HEK293 (cell line): ENCODE results near the gene CFAP99.

Source experiments
- IKZF3 ChIP-seq: fragments of 450-650 bp; IDR thresholded peaks from 2 replicates; pipeline ENCODE4 v1.5.0; 2018; ENCODE audit warnings: missing biosample characterization, mild to moderate bottlenecking, missing genetic modification characterization, moderate library complexity
- KLF9 ChIP-seq: fragments of 450-650 bp; formaldehyde crosslinking; IDR thresholded peaks from 2 replicates; pipeline ENCODE4 v1.5.1; 2016; ENCODE audit warnings: missing biosample characterization, missing genetic modification characterization, low read depth
- RBAK ChIP-seq: fragments of 450-650 bp; formaldehyde crosslinking; IDR thresholded peaks from 2 replicates; pipeline ENCODE4 v1.5.1; 2016; ENCODE audit warnings: missing biosample characterization, missing genetic modification characterization
- SP2 ChIP-seq: fragments of 450-650 bp; formaldehyde crosslinking; IDR thresholded peaks from 2 replicates; pipeline ENCODE4 v1.5.1; 2016; ENCODE audit warnings: missing biosample characterization, missing genetic modification characterization
- SP3 ChIP-seq: fragments of 450-650 bp; formaldehyde crosslinking; IDR thresholded peaks from 2 replicates; pipeline ENCODE4 v1.5.1; 2016; ENCODE audit warnings: missing biosample characterization, missing genetic modification characterization
- ZBTB8A ChIP-seq: fragments of 450-650 bp; formaldehyde crosslinking; IDR thresholded peaks from 2 replicates; pipeline ENCODE4 v1.5.1; 2016; ENCODE audit warnings: missing biosample characterization, missing genetic modification characterization
- ZFHX2 ChIP-seq: fragments of 450-650 bp; formaldehyde crosslinking; conservative IDR thresholded peaks from 2 replicates; pipeline ENCODE4 v1.5.1; 2016; ENCODE audit warnings: missing biosample characterization, missing genetic modification characterization
- ZFP41 ChIP-seq: fragments of 450-650 bp; formaldehyde crosslinking; IDR thresholded peaks from 2 replicates; pipeline ENCODE4 v1.5.1; 2016; ENCODE audit warnings: missing biosample characterization, missing genetic modification characterization, borderline replicate concordance
- ZNF10 ChIP-seq: fragments of 450-650 bp; formaldehyde crosslinking; IDR thresholded peaks from 2 replicates; pipeline ENCODE4 v1.5.1; 2017; ENCODE audit warnings: missing biosample characterization, missing genetic modification characterization
- ZNF175 ChIP-seq: fragments of 450-650 bp; formaldehyde crosslinking; IDR thresholded peaks from 2 replicates; pipeline ENCODE4 v1.5.1; 2016; ENCODE audit warnings: missing biosample characterization, missing genetic modification characterization
- ZNF335 ChIP-seq: fragments of 450-650 bp; formaldehyde crosslinking; conservative IDR thresholded peaks from 2 replicates; pipeline ENCODE4 v1.5.1; 2016; ENCODE audit warnings: missing biosample characterization, missing genetic modification characterization
- ZNF530 ChIP-seq: fragments of 450-650 bp; formaldehyde crosslinking; IDR thresholded peaks from 2 replicates; pipeline ENCODE4 v1.5.1; 2016; ENCODE audit warnings: low read depth, missing biosample characterization, missing genetic modification characterization
- ZNF623 ChIP-seq: fragments of 450-650 bp; formaldehyde crosslinking; IDR thresholded peaks from 2 replicates; pipeline ENCODE4 v1.5.1; 2016; ENCODE audit warnings: missing biosample characterization, missing genetic modification characterization
- ZSCAN30 ChIP-seq: fragments of 450-650 bp; IDR thresholded peaks from 2 replicates; pipeline ENCODE4 v1.5.1; 2018; ENCODE audit warnings: missing biosample characterization, mild to moderate bottlenecking, missing genetic modification characterization, moderate library complexity
- TF ChIP-seq, protein P1 (sequence below): fragments of 450-650 bp; formaldehyde crosslinking; conservative IDR thresholded peaks from 2 replicates; pipeline ENCODE4 v1.5.1; 2016; ENCODE audit warnings: low read depth, missing biosample characterization, missing genetic modification characterization
- TF ChIP-seq, protein P2 (sequence below): fragments of 450-650 bp; formaldehyde crosslinking; IDR thresholded peaks from 2 replicates; pipeline ENCODE4 v1.5.1; 2016; ENCODE audit warnings: missing biosample characterization, missing genetic modification characterization
- TF ChIP-seq, protein P3 (sequence below): fragments of 450-650 bp; formaldehyde crosslinking; IDR thresholded peaks from 2 replicates; pipeline ENCODE4 v1.5.1; 2016; ENCODE audit warnings: missing biosample characterization, missing genetic modification characterization
- TF ChIP-seq, protein P4 (sequence below): fragments of 450-650 bp; formaldehyde crosslinking; IDR thresholded peaks from 2 replicates; pipeline ENCODE4 v1.5.1; 2016; ENCODE audit warnings: missing biosample characterization, missing genetic modification characterization, borderline replicate concordance
- TF ChIP-seq, protein P5 (sequence below): fragments of 450-650 bp; formaldehyde crosslinking; IDR thresholded peaks from 2 replicates; pipeline ENCODE4 v1.5.1; 2017; ENCODE audit warnings: missing biosample characterization, missing genetic modification characterization
- TF ChIP-seq, protein P6 (sequence below): fragments of 450-650 bp; formaldehyde crosslinking; optimal IDR thresholded peaks from 2 replicates; pipeline ENCODE3; 2016; ENCODE audit warnings: missing biosample characterization, mild to moderate bottlenecking, missing genetic modification characterization
- TF ChIP-seq, protein P7 (sequence below): sonication (generic); formaldehyde crosslinking; IDR thresholded peaks from 2 replicates; pipeline ENCODE4 v1.8.1; 2022; ENCODE audit warnings: mild to moderate bottlenecking, moderate library complexity, missing genetic modification reagents

The CFAP99 gene

DNA sequence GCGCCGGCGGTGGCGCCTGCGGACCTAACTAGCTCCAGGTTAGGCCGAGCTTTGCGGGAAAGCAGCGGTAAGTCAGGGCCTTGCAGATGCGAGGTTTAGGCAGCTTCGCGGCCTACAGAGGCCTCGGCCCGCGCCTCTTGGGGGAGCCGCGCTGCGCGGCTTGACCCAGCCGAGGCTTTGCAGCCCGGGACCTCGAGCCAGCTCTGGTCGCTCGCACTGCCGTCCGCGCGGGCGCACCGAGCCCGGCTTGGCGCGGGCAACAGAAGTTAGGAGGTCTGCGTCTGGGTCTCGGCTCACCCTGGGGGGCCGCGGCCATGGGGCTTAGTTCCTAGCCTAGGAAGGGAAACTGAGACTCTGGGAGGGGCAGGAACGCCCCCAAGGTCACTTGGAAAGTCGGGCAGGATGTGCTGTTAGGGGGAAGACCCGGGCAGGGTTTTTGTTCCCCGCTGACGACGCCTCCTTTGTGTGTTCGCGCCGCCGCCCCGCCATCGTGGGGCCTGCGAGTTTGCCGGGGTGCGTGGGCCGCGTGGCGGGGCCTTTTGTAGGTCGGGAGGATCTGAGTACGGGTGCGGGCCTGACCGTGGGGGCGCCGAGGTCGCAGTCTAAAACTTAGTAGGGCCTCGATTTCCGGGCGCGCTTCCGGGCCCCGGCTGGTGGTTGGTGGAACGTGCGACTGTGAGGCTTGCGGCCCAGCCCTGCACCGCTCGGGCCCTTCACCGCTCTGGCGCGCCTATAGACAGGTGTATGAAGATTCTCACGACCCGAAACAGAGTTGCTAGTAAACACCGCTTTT is 50.6 kb downstream of the CFAP99 start (continued):
- TF ChIP-seq, protein P1, sequence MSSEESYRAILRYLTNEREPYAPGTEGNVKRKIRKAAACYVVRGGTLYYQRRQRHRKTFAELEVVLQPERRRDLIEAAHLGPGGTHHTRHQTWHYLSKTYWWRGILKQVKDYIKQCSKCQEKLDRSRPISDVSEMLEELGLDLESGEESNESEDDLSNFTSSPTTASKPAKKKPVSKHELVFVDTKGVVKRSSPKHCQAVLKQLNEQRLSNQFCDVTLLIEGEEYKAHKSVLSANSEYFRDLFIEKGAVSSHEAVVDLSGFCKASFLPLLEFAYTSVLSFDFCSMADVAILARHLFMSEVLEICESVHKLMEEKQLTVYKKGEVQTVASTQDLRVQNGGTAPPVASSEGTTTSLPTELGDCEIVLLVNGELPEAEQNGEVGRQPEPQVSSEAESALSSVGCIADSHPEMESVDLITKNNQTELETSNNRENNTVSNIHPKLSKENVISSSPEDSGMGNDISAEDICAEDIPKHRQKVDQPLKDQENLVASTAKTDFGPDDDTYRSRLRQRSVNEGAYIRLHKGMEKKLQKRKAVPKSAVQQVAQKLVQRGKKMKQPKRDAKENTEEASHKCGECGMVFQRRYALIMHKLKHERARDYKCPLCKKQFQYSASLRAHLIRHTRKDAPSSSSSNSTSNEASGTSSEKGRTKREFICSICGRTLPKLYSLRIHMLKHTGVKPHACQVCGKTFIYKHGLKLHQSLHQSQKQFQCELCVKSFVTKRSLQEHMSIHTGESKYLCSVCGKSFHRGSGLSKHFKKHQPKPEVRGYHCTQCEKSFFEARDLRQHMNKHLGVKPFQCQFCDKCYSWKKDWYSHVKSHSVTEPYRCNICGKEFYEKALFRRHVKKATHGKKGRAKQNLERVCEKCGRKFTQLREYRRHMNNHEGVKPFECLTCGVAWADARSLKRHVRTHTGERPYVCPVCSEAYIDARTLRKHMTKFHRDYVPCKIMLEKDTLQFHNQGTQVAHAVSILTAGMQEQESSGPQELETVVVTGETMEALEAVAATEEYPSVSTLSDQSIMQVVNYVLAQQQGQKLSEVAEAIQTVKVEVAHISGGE: peak; percentile 54
- TF ChIP-seq, protein P2, sequence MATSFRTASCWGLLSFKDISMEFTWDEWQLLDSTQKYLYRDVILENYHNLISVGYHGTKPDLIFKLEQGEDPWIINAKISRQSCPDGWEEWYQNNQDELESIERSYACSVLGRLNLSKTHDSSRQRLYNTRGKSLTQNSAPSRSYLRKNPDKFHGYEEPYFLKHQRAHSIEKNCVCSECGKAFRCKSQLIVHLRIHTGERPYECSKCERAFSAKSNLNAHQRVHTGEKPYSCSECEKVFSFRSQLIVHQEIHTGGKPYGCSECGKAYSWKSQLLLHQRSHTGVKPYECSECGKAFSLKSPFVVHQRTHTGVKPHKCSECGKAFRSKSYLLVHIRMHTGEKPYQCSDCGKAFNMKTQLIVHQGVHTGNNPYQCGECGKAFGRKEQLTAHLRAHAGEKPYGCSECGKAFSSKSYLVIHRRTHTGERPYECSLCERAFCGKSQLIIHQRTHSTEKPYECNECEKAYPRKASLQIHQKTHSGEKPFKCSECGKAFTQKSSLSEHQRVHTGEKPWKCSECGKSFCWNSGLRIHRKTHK (tag by site-specific recombination): no peak
- TF ChIP-seq, protein P3, sequence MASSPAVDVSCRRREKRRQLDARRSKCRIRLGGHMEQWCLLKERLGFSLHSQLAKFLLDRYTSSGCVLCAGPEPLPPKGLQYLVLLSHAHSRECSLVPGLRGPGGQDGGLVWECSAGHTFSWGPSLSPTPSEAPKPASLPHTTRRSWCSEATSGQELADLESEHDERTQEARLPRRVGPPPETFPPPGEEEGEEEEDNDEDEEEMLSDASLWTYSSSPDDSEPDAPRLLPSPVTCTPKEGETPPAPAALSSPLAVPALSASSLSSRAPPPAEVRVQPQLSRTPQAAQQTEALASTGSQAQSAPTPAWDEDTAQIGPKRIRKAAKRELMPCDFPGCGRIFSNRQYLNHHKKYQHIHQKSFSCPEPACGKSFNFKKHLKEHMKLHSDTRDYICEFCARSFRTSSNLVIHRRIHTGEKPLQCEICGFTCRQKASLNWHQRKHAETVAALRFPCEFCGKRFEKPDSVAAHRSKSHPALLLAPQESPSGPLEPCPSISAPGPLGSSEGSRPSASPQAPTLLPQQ: 0 out of 2 replicates have a peak, but pooled peaks have one; percentile 18
- TF ChIP-seq ZNF623 (tag by site-specific recombination): no peak
- no peak for TF ChIP-seq ZFP41 (tag by site-specific recombination)
- TF ChIP-seq, protein P4, sequence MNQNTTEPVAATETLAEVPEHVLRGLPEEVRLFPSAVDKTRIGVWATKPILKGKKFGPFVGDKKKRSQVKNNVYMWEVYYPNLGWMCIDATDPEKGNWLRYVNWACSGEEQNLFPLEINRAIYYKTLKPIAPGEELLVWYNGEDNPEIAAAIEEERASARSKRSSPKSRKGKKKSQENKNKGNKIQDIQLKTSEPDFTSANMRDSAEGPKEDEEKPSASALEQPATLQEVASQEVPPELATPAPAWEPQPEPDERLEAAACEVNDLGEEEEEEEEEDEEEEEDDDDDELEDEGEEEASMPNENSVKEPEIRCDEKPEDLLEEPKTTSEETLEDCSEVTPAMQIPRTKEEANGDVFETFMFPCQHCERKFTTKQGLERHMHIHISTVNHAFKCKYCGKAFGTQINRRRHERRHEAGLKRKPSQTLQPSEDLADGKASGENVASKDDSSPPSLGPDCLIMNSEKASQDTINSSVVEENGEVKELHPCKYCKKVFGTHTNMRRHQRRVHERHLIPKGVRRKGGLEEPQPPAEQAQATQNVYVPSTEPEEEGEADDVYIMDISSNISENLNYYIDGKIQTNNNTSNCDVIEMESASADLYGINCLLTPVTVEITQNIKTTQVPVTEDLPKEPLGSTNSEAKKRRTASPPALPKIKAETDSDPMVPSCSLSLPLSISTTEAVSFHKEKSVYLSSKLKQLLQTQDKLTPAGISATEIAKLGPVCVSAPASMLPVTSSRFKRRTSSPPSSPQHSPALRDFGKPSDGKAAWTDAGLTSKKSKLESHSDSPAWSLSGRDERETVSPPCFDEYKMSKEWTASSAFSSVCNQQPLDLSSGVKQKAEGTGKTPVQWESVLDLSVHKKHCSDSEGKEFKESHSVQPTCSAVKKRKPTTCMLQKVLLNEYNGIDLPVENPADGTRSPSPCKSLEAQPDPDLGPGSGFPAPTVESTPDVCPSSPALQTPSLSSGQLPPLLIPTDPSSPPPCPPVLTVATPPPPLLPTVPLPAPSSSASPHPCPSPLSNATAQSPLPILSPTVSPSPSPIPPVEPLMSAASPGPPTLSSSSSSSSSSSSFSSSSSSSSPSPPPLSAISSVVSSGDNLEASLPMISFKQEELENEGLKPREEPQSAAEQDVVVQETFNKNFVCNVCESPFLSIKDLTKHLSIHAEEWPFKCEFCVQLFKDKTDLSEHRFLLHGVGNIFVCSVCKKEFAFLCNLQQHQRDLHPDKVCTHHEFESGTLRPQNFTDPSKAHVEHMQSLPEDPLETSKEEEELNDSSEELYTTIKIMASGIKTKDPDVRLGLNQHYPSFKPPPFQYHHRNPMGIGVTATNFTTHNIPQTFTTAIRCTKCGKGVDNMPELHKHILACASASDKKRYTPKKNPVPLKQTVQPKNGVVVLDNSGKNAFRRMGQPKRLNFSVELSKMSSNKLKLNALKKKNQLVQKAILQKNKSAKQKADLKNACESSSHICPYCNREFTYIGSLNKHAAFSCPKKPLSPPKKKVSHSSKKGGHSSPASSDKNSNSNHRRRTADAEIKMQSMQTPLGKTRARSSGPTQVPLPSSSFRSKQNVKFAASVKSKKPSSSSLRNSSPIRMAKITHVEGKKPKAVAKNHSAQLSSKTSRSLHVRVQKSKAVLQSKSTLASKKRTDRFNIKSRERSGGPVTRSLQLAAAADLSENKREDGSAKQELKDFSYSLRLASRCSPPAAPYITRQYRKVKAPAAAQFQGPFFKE: no peak
- TF ChIP-seq SP2 (tag by site-specific recombination): peak; percentile 15; the same call in 1 of the 2 replicates
- TF ChIP-seq IKZF3 (tag by site-specific recombination): no peak
- TF ChIP-seq, protein P5, sequence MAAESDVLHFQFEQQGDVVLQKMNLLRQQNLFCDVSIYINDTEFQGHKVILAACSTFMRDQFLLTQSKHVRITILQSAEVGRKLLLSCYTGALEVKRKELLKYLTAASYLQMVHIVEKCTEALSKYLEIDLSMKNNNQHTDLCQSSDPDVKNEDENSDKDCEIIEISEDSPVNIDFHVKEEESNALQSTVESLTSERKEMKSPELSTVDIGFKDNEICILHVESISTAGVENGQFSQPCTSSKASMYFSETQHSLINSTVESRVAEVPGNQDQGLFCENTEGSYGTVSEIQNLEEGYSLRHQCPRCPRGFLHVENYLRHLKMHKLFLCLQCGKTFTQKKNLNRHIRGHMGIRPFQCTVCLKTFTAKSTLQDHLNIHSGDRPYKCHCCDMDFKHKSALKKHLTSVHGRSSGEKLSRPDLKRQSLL: 0 out of 2 replicates have a peak, but pooled peaks have one; percentile 19
- TF ChIP-seq, protein P6, sequence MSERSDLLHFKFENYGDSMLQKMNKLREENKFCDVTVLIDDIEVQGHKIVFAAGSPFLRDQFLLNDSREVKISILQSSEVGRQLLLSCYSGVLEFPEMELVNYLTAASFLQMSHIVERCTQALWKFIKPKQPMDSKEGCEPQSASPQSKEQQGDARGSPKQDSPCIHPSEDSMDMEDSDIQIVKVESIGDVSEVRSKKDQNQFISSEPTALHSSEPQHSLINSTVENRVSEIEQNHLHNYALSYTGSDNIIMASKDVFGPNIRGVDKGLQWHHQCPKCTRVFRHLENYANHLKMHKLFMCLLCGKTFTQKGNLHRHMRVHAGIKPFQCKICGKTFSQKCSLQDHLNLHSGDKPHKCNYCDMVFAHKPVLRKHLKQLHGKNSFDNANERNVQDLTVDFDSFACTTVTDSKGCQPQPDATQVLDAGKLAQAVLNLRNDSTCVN (tag by site-specific recombination): peak; percentile 57
- no peak for TF ChIP-seq SP3 (tag by site-specific recombination)
- no peak for TF ChIP-seq ZNF175 (tag by site-specific recombination)
- peak; percentile 57; the same call in 1 of the 2 replicates for TF ChIP-seq ZBTB8A (tag by site-specific recombination)
- TF ChIP-seq RBAK: no peak
- peak; percentile 27 for TF ChIP-seq ZFHX2 (tag by site-specific recombination)
- TF ChIP-seq, protein P7, sequence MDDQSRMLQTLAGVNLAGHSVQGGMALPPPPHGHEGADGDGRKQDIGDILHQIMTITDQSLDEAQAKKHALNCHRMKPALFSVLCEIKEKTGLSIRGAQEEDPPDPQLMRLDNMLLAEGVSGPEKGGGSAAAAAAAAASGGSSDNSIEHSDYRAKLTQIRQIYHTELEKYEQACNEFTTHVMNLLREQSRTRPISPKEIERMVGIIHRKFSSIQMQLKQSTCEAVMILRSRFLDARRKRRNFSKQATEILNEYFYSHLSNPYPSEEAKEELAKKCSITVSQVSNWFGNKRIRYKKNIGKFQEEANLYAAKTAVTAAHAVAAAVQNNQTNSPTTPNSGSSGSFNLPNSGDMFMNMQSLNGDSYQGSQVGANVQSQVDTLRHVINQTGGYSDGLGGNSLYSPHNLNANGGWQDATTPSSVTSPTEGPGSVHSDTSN (CRISPR knock-in tag): no peak
- no peak for TF ChIP-seq ZNF10
- TF ChIP-seq ZNF530 (tag by site-specific recombination): no peak
- no peak; the same call in none of the 2 replicates for TF ChIP-seq ZNF335 (tag by site-specific recombination)
- TF ChIP-seq ZSCAN30 (tag by site-specific recombination): 0 out of 2 replicates have a peak, but pooled peaks have one; percentile 9
- TF ChIP-seq KLF9 (tag by site-specific recombination): no peak
